HepG2 (cell line): ENCODE data around the gene ABCA3. TPM values are rescaled to one million over a fixed set of nuclear protein-coding genes. Genes with fewer than 3 reads are reported as not detected.

Experiments
- ATAC-seq: fragments of 200-7000 bp; cut with Tn5 transposase; 3 replicates; pipeline ENCODE4 v1.9.1; 2020; ENCODE audit warnings: mild to moderate bottlenecking, moderate library complexity
- BruUV-seq: library from RNA; stranded (reverse); fragments of 400-500 nt; replicated peaks from 2 replicates; lab custom pipeline; 2021; lab: Mats Ljungman, UMichigan
- CTCF ChIA-PET: fragments of 300-600 bp; formaldehyde crosslinking; extraction: SDS; loops from one replicate; lab custom pipeline; 2021; ENCODE audit warnings: low total read pairs, inconsistent platforms, low intra/inter-chr PET ratio; lab: Yijun Ruan, JAX
- POLR2A ChIA-PET: fragments of 350-600 bp; sonication (Branson Sonifier 250); formaldehyde crosslinking; loops from one replicate; lab custom pipeline; 2020; ENCODE audit warnings: antibody characterized with exemption, inconsistent platforms; lab: Yijun Ruan, JAX
- DNase-seq: peaks from one replicate; pipeline ENCODE4 v3.0.0-alpha.2; 2015; ENCODE audit warnings: low spot score
- FAIRE-seq: peaks from 3 replicates; lab custom pipeline; 2011; peaks lifted over from hg19 to GRCh38; lab: Jason Lieb, UNC
- H2AFZ ChIP-seq: one replicate; pipeline ENCODE4 v1.6.1; 2011; ENCODE audit warnings: low read length, inconsistent platforms
- H3K27ac ChIP-seq: fragments of 300-600 bp; 3 replicates; pipeline ENCODE4 v1.8.0; 2011; ENCODE audit warnings: mixed run types, mild to moderate bottlenecking, mixed read lengths, low read length, inconsistent platforms; ENCODE audit not compliant: insufficient read depth; ENCODE audit errors: extremely low read length
- H3K27me3 ChIP-seq, 2 experiments: fragments of 200-600 bp in 1 of 2; 2 replicates in 1 of 2; 3 replicates in 1 of 2; pipeline versions ENCODE4 v1.6.0 to v1.8.0; 2011; ENCODE audit warnings: low read length in 2 of 2, mild to moderate bottlenecking in 2 of 2, moderate library complexity in 2 of 2, inconsistent platforms in 1 of 2; ENCODE audit not compliant: insufficient read depth in 2 of 2, control insufficient read depth in 1 of 2
- H3K36me3 ChIP-seq, 2 experiments: fragments of 200-600 bp in 1 of 2; replicated peaks in 1 of 2; 2 replicates in 1 of 2; 3 replicates in 1 of 2; pipeline versions ENCODE4 v1.5.1 to v1.8.0; 2011; ENCODE audit warnings: low read length in 2 of 2, inconsistent platforms in 1 of 2; ENCODE audit not compliant: insufficient read depth in 2 of 2, control insufficient read depth in 1 of 2
- H3K4me1 ChIP-seq: 2 replicates; pipeline ENCODE4 v1.5.1; 2012; ENCODE audit warnings: low read length, inconsistent platforms; ENCODE audit not compliant: insufficient read depth
- H3K4me2 ChIP-seq: 2 replicates; pipeline ENCODE4 v1.6.0; 2011; ENCODE audit warnings: low read depth, low read length, inconsistent platforms
- H3K4me3 ChIP-seq, 3 experiments: fragments of 200-600 bp in 1 of 3; sonication (generic), shearing (Covaris generic) in 1 of 3; replicated peaks in 1 of 3; 2 replicates each; pipeline ENCODE4 v1.5.1; 2011 to 2016; ENCODE audit warnings: low read length in 3 of 3, inconsistent platforms in 2 of 3, low read depth in 2 of 3, mild to moderate bottlenecking in 2 of 3, control low read depth in 1 of 3, mixed read lengths in 1 of 3; ENCODE audit not compliant: insufficient read depth in 1 of 3
- H3K79me2 ChIP-seq: one replicate; pipeline ENCODE4 v1.6.1; 2011; ENCODE audit warnings: low read length, inconsistent platforms; ENCODE audit not compliant: insufficient read depth
- H3K9ac ChIP-seq: 2 replicates; pipeline ENCODE4 v1.6.0; 2011; ENCODE audit warnings: mild to moderate bottlenecking, low read depth, low read length, inconsistent platforms; ENCODE audit not compliant: insufficient read depth
- H3K9me3 ChIP-seq: 2 replicates; pipeline ENCODE4 v1.5.1; 2012; ENCODE audit warnings: mild to moderate bottlenecking, low read length
- H4K20me1 ChIP-seq: 2 replicates; pipeline ENCODE4 v1.6.0; 2011; ENCODE audit warnings: inconsistent platforms, mild to moderate bottlenecking, low read length, moderate library complexity; ENCODE audit not compliant: insufficient read depth
- BCL6 ChIP-seq: IDR thresholded peaks from 2 replicates; pipeline ENCODE4 v1.6.1; 2016; ENCODE audit warnings: missing genetic modification reagents, missing compliant biosample characterization
- DR1 ChIP-seq: sonication (generic); formaldehyde crosslinking; IDR thresholded peaks from 2 replicates; pipeline ENCODE4 v1.8.0; 2021; ENCODE audit warnings: mild to moderate bottlenecking, missing genetic modification reagents, inconsistent platforms
- MTA1 ChIP-seq: sonication (generic); formaldehyde crosslinking; IDR thresholded peaks from 2 replicates; pipeline ENCODE4 v1.4.0; 2020; ENCODE audit warnings: missing genetic modification reagents, mild to moderate bottlenecking, borderline replicate concordance
- MYC ChIP-seq: sonication (generic); formaldehyde crosslinking; IDR thresholded peaks from 2 replicates; pipeline ENCODE4 v1.9.0; 2021; ENCODE audit warnings: missing genetic modification reagents, borderline replicate concordance
- PHF20 ChIP-seq: sonication (generic); formaldehyde crosslinking; IDR thresholded peaks from 2 replicates; pipeline ENCODE4 v1.5.0; 2020; ENCODE audit warnings: mild to moderate bottlenecking, missing genetic modification reagents
- SALL2 ChIP-seq: sonication (generic); formaldehyde crosslinking; IDR thresholded peaks from 2 replicates; pipeline ENCODE4 v1.8.1; 2023; ENCODE audit warnings: mild to moderate bottlenecking, missing genetic modification reagents, inconsistent platforms
- ZNF121 ChIP-seq: sonication (generic); formaldehyde crosslinking; IDR thresholded peaks from 2 replicates; pipeline ENCODE4 v1.5.0; 2020; ENCODE audit warnings: mild to moderate bottlenecking, missing genetic modification reagents
- ZNF232 ChIP-seq: sonication (generic); formaldehyde crosslinking; IDR thresholded peaks from 2 replicates; pipeline ENCODE4 v1.4.0; 2020; ENCODE audit warnings: missing genetic modification reagents, borderline replicate concordance
- ZNF629 ChIP-seq: sonication (generic); formaldehyde crosslinking; conservative IDR thresholded peaks from 2 replicates; pipeline ENCODE4 v1.5.0; 2020; ENCODE audit warnings: missing genetic modification reagents
- ZNF678 ChIP-seq: sonication (generic); formaldehyde crosslinking; IDR thresholded peaks from 2 replicates; pipeline ENCODE4 v1.4.0; 2020; ENCODE audit warnings: mild to moderate bottlenecking, missing genetic modification reagents
- ZNF710 ChIP-seq: sonication (generic); formaldehyde crosslinking; IDR thresholded peaks from 2 replicates; pipeline ENCODE4 v1.5.0; 2020; ENCODE audit warnings: mild to moderate bottlenecking, missing genetic modification reagents, borderline replicate concordance
- ZSCAN29 ChIP-seq: sonication (generic); formaldehyde crosslinking; conservative IDR thresholded peaks from 2 replicates; pipeline ENCODE4 v1.4.0; 2020; ENCODE audit warnings: mild to moderate bottlenecking, missing genetic modification reagents
- WGBS: methylation state at CpG from one replicate; pipeline ENCODE4 v1.1.6; 2017; ENCODE audit warnings: low lambda C conversion rate; 5-methylcytosine and 5-hydroxymethylcytosine counted together
- in situ Hi-C: cut with HindIII; loops from 2 replicates; pipeline ENCODE4 v1.10.0; 2017; ENCODE audit warnings: low pct_unique_long_range_greater_than_20kb; ENCODE audit not compliant: extremely low pct_ligation_motif_present
- intact Hi-C: fragments of 100-400 bp; cut with micrococcal nuclease; formaldehyde crosslinking; loops from one replicate; pipeline ENCODE4 v1.10.0; 2022; ENCODE audit not compliant: unreplicated experiment
- polyA plus RNA-seq, 8 experiments: library from polyadenylated mRNA; depleted of rRNA in 3 of 8; stranded (reverse) in 7 of 8; unstranded in 1 of 8; fragments of >200 nt; fragmentation: Illumina TruSeq in 4 of 8; extraction: Trizol in 4 of 8; gene quantifications; 2 replicates each; pipeline versions ENCODE4 v1.2.1 to v1.2.3, GENCODE V29; 2011 to 2016; ENCODE audit warnings: low read depth in 4 of 8, missing spikeins in 1 of 8, mixed read lengths in 1 of 8; ENCODE audit not compliant: insufficient read depth in 1 of 8
- total RNA-seq, 5 experiments: library from RNA; depleted of rRNA; stranded (reverse); fragments of >200 nt; fragmentation: Illumina TruSeq; extraction: Trizol; gene quantifications; 2 replicates each; pipeline ENCODE4 v1.2.3, GENCODE V29; 2016; ENCODE audit warnings: low read depth in 1 of 5
- TF ChIP-seq, protein P1 (sequence below): sonication (generic); formaldehyde crosslinking; IDR thresholded peaks from 2 replicates; pipeline ENCODE4 v1.4.0; 2020; ENCODE audit warnings: mild to moderate bottlenecking, missing genetic modification reagents

Gene ABCA3
- total and polyA plus RNA-seq, 2 of the 13 experiments (the other 11 are each of a cell fraction or from before 2014, with no cell fraction given): 0.60 to 1.5 TPM

DNA sequence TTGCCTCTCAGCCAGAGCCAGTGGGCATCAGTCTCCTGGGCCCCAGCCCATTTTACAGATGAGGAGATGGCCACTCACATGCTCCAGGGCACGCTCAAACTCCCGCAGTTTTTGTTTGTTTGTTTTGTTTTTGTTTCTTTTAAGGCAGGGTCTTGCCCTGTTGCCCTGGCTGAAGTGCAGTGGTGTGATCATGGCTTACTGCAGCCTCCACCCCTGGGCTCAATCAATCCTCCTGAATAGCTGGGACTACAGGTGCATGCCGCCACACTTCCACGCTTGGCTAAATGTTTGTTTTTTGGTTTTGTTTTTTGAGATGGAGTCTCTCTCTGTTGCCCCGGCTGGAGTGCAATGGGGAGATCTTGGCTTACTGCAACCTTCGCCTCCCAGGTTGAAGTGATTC is 113.6 kb downstream of the ABCA3 start:
- 91% methylated on average over 6 of the region's 6 CpGs for WGBS
- TF ChIP-seq ZSCAN29 (CRISPR knock-in tag) (no peak), DR1 (no peak), PHF20 (no peak), ZNF629 (peak; percentile 80), ZNF121 (peak; percentile 40; the same call in 1 of the 2 replicates), ZNF710 (CRISPR knock-in tag) (no peak), ZNF232 (CRISPR knock-in tag) (no peak), SALL2 (no peak), MTA1 (0 out of 2 replicates have a peak, but pooled peaks have one; percentile 1), MYC (CRISPR knock-in tag) (no peak), BCL6 (CRISPR knock-in tag) (no peak), ZNF678 (no peak)
- TF ChIP-seq, protein P1, sequence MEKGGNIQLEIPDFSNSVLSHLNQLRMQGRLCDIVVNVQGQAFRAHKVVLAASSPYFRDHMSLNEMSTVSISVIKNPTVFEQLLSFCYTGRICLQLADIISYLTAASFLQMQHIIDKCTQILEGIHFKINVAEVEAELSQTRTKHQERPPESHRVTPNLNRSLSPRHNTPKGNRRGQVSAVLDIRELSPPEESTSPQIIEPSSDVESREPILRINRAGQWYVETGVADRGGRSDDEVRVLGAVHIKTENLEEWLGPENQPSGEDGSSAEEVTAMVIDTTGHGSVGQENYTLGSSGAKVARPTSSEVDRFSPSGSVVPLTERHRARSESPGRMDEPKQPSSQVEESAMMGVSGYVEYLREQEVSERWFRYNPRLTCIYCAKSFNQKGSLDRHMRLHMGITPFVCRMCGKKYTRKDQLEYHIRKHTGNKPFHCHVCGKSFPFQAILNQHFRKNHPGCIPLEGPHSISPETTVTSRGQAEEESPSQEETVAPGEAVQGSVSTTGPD (CRISPR knock-in tag): 0 out of 2 replicates have a peak, but pooled peaks have one; percentile 10
- in situ Hi-C loops (no loop called here), intact Hi-C loops (no loop called here)
- ChIA-PET POLR2A (interaction anchor here (0.7 to 3.1 kb wide), 17 partner anchors 10 to 79 kb away, joined by 3 to 56 read pairs (median 4); partner anchors contain the start of genes BRICD5, DNASE1L2, ECI1 and PGP), CTCF (no interaction called here)
- H3K9ac ChIP-seq: no peak overlapping the region
- H3K27ac ChIP-seq: no peak overlapping the region
- no peak overlapping the region for H2AFZ ChIP-seq
- H3K4me2 ChIP-seq: peak overlapping the region; percentile 62; the same call in 1 of the 2 replicates
- no peak for FAIRE-seq
- DNase-seq: no peak
- H3K27me3 ChIP-seq: no peaks in the 10 kb centered on the region
- BruUV-seq: no TSS peak
- H3K4me1 ChIP-seq: peaks cover 30% of the 10 kb centered on the region
- H3K36me3 ChIP-seq: peaks cover 17 to 33% of the 10 kb centered on the region in 2 experiments; a peak in 3 of 5 replicates
- peaks cover 11% of the 10 kb centered on the region for H4K20me1 ChIP-seq
- no peak for ATAC-seq
- H3K4me3 ChIP-seq: no peak overlapping the region
- peaks cover 18% of the 10 kb centered on the region for H3K79me2 ChIP-seq
- no peaks in the 10 kb centered on the region for H3K9me3 ChIP-seq
